HL-60 (cell line): ENCODE data around the gene ZDHHC9.

Experiments used
- DNase-seq, 2 experiments: peaks; one replicate each; pipeline ENCODE4 v3.0.0-alpha.2; 2010 to 2020; ENCODE audit warnings: low read depth in 1 of 2, low spot score in 1 of 2
- H3K27ac ChIP-seq: fragments of 250-450 bp; sonication (Bioruptor Pico); replicated peaks from 2 replicates; pipeline ENCODE4 v1.5.1; 2020; ENCODE audit warnings: mild to moderate bottlenecking, moderate library complexity
- H3K27me3 ChIP-seq: fragments of 250-450 bp; sonication (Bioruptor Pico); 2 replicates; pipeline ENCODE4 v1.5.1; 2021; ENCODE audit warnings: mild to moderate bottlenecking, moderate library complexity; ENCODE audit not compliant: insufficient read depth, poor library complexity, severe bottlenecking
- H3K4me3 ChIP-seq: replicated peaks from 2 replicates; pipeline ENCODE4 v1.5.1; 2011; ENCODE audit warnings: mild to moderate bottlenecking, control low read depth, low read length; ENCODE audit not compliant: insufficient read depth
- CTCF ChIP-seq: IDR thresholded peaks from one replicate; pipeline ENCODE4 v1.5.1; 2011; ENCODE audit warnings: low read length, control low read depth, inconsistent platforms; ENCODE audit not compliant: insufficient read depth
- GABPA ChIP-seq: IDR thresholded peaks from 2 replicates; pipeline ENCODE4 v1.6.1; 2012; ENCODE audit warnings: low read depth
- POLR2AphosphoS5 ChIP-seq: IDR thresholded peaks from 2 replicates; pipeline ENCODE4 v1.6.1; 2012; ENCODE audit warnings: low read depth
- REST ChIP-seq: IDR thresholded peaks from 2 replicates; pipeline ENCODE4 v1.6.1; 2012; ENCODE audit warnings: low read depth; ENCODE audit not compliant: insufficient replicate concordance
- SPI1 ChIP-seq: IDR thresholded peaks from 2 replicates; pipeline ENCODE4 v1.6.1; 2012; ENCODE audit warnings: low read depth, mild to moderate bottlenecking, borderline replicate concordance

ZDHHC9 gene

GRCh38 chrX:129755779-129756650 lies 87.7 kb downstream of the ZDHHC9 start:
- Histone ChIP-seq H3K27me3 (no peaks in the 10 kb centered on the region), H3K4me3 (no peak overlapping the region), H3K27ac (no peak overlapping the region)
- TF ChIP-seq REST, result no peak
- no peak for TF ChIP-seq GABPA
- no peak for TF ChIP-seq POLR2AphosphoS5
- TF ChIP-seq SPI1, result no peak
- TF ChIP-seq CTCF, result no peak
- no peak for DNase-seq

- no peak for TF ChIP-seq CTCF
- Histone ChIP-seq H3K4me3 (no peak overlapping the region), H3K27ac (no peak overlapping the region), H3K27me3 (no peaks in the 10 kb centered on the region)
- DNase-seq, result no peak
These were observed 89.3 kb downstream of the ZDHHC9 start for GRCh38 chrX:129754056-129755024.
